Osteocyte (in vitro differentiated cells): ENCODE measurements around the gene ASXL1. TPM values are rescaled to one million over a fixed set of nuclear protein-coding genes. Genes with fewer than 3 reads are reported as not detected.
"Not testable (repeated sequence)": the region's sequence is repeated elsewhere in the genome, so short reads cannot be mapped to it uniquely, and the experiment has no call there.

Experiments used
- DNase-seq: peaks from one replicate; pipeline ENCODE4 v3.0.0; 2021; ENCODE audit warnings: mixed read lengths; ENCODE audit not compliant: unreplicated experiment; ENCODE audit errors: extremely low spot score
- H3K27ac Mint-ChIP-seq: one replicate; pipeline ENCODE4 v1.8.0; 2021; ENCODE audit warnings: mild to moderate bottlenecking, mixed read lengths; ENCODE audit not compliant: unreplicated experiment
- H3K27me3 Mint-ChIP-seq: one replicate; pipeline ENCODE4 v1.8.0; 2021; ENCODE audit warnings: mixed read lengths; ENCODE audit not compliant: unreplicated experiment
- H3K36me3 Mint-ChIP-seq: one replicate; pipeline ENCODE4 v1.8.0; 2021; ENCODE audit warnings: mixed read lengths; ENCODE audit not compliant: unreplicated experiment
- H3K4me1 Mint-ChIP-seq: one replicate; pipeline ENCODE4 v1.8.0; 2021; ENCODE audit warnings: mixed read lengths; ENCODE audit not compliant: unreplicated experiment
- H3K4me3 Mint-ChIP-seq: one replicate; pipeline ENCODE4 v1.8.0; 2021; ENCODE audit warnings: mild to moderate bottlenecking, moderate library complexity, mixed read lengths; ENCODE audit not compliant: unreplicated experiment
- H3K9me3 Mint-ChIP-seq: one replicate; pipeline ENCODE4 v1.8.0; 2021; ENCODE audit warnings: mixed read lengths; ENCODE audit not compliant: unreplicated experiment
- CTCF ChIP-seq: fragments of 200-600 bp; sonication (generic); IDR thresholded peaks from 2 replicates; pipeline ENCODE4 v1.5.0; 2021; ENCODE audit warnings: antibody characterized with exemption, mild to moderate bottlenecking, moderate library complexity
- total RNA-seq: library from RNA; stranded (reverse); gene quantifications from 2 replicates; pipeline ENCODE4 v1.2.1, GENCODE V29; 2021

Gene ASXL1
- total RNA-seq, 1 donor from 2014 or later, result 76.8 TPM

GRCh38 chr20:32404017-32404416, 45.9 kb downstream of the ASXL1 start:
- peaks cover 21% of the 10 kb centered on the region for H3K36me3 Mint-ChIP-seq
- H3K27ac Mint-ChIP-seq, result no peak overlapping the region
- no peaks in the 10 kb centered on the region for H3K27me3 Mint-ChIP-seq
- no peaks in the 10 kb centered on the region for H3K9me3 Mint-ChIP-seq
- H3K4me3 Mint-ChIP-seq, result no peak overlapping the region
- H3K4me1 Mint-ChIP-seq, result peaks cover 9% of the 10 kb centered on the region
- no peak for TF ChIP-seq CTCF
- DNase-seq, result no peak

- no peak for DNase-seq
- TF ChIP-seq CTCF, result no peak
- Mint-ChIP-seq H3K27ac (no peak overlapping the region), H3K36me3 (peaks cover 14% of the 10 kb centered on the region), H3K27me3 (no peaks in the 10 kb centered on the region), H3K4me1 (peaks cover 6% of the 10 kb centered on the region), H3K9me3 (no peaks in the 10 kb centered on the region), H3K4me3 (no peak overlapping the region)
Observed at GRCh38 chr20:32406701-32407100, 48.6 kb downstream of the ASXL1 start.

GRCh38 chr20:32407131-32407750, 49.1 kb downstream of the ASXL1 start:
- not testable (repeated sequence) for H3K27ac Mint-ChIP-seq, H3K9me3 Mint-ChIP-seq, H3K4me3 Mint-ChIP-seq, H3K27me3 Mint-ChIP-seq, DNase-seq
- Mint-ChIP-seq H3K36me3 (peaks cover 14% of the 10 kb centered on the region), H3K4me1 (peaks cover 12% of the 10 kb centered on the region)

- Mint-ChIP-seq H3K27ac (no peak overlapping the region), H3K9me3 (no peaks in the 10 kb centered on the region), H3K36me3 (peaks cover 9% of the 10 kb centered on the region), H3K4me3 (no peak overlapping the region), H3K4me1 (peaks cover 24% of the 10 kb centered on the region), H3K27me3 (no peaks in the 10 kb centered on the region)
- DNase-seq, result no peak
- TF ChIP-seq CTCF, result no peak
Observed at GRCh38 chr20:32411955-32412706, 54.0 kb downstream of the ASXL1 start.

- Mint-ChIP-seq H3K27ac (peak overlapping the region; percentile 1), H3K4me3 (no peak overlapping the region), H3K9me3 (no peaks in the 10 kb centered on the region), H3K36me3 (peaks cover 6% of the 10 kb centered on the region), H3K4me1 (peaks cover 23% of the 10 kb centered on the region), H3K27me3 (no peaks in the 10 kb centered on the region)
- no peak for TF ChIP-seq CTCF
- DNase-seq, result no peak
Observed at GRCh38 chr20:32415494-32415893, 57.4 kb downstream of the ASXL1 start.
